Ramos (cell line): ENCODE measurements around the gene TTC7B.

ENCODE experiments used
- in situ Hi-C: fragments of 300-500 bp; cut with MboI; formaldehyde crosslinking; loops from one replicate; pipeline ENCODE4 v1.14.3; 2022; ENCODE audit warnings: low sequenced_read_pairs; ENCODE audit not compliant: unreplicated experiment

TTC7B gene

DNA sequence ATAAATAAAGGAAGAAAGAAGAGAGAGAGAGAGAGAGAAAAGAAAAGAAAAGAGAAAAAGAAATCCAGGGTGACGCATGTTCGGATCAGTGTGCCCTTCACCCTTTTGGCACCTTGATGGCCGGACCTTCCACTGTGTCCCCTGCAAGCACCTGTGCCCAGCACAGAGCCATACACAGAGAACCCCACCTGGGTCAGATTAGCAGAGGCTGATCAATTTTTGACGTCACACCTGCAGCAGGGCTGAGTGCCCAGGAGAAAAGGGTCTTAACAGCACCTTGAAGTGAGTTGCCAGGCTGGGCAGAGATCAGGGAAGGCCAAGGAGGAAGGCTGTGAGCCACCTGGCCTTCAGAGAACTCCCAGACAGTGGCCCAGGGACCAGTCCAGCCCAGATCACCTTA is 305.0 kb downstream of the TTC7B start:
- in situ Hi-C loops, result no loop called here

DNA sequence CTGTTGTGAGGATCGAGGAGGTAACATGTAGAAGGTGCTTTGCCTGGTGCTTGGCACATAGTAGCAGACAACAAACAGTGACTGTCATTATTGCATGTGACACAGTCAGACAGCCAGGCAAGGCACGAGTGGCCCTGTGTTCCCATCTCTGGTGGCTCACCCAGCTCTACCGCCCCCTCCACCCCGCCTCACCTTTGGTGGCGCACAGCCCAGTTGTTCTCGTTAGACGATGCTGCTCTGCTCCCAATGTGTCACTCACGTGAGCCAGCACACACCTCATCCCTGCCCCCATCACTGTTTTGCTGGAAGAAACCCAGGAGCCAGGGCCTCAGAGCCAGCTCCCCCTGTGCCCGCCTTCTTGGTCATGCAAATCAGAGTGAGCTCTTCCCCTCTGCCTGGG is 306.1 kb downstream of the TTC7B start:
- in situ Hi-C loops, result no loop called here

DNA sequence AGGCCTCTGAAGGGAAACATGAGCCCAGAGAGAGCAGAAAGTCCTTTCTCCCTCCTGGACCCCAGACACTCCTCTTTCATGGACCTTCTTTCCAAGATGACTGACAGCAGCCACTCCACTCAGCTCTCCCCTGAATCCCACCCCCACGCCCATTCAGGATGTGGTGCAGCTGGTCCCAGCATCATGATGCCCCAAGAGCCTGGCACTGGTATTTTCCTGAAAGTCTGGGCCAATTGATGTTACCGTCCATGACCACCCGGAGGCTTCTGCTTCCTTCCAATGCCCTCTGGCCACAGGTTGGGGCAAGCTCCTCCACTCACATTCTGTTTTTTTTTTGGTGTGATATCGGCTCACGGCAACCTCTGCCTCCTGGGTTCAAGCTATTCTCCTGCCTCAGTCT is 306.8 kb downstream of the TTC7B start:
- in situ Hi-C loops, result no loop called here

GRCh38 chr14:90508536-90509254 is 307.5 kb downstream of the TTC7B start:
- in situ Hi-C loops, result no loop called here

DNA sequence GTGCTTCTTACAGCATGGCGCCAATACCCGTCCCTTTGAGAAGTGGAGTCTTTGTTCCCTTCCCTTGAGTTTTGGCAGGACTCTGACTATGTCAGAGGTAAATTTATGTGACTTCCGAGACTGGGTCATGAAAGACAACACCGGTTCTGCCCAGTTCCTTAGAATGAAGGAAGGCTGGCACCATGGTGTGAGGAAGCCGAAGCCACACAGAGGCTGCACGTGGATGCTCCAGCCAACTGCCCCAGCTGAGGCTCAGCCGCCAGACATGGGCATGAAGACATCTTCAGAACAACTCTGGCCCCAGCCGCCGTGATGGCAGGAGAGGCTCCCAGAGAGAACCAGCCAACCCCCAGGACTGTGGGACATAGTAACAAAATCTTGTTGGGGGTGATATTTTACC is 308.2 kb downstream of the TTC7B start:
- in situ Hi-C loops, result no loop called here

DNA sequence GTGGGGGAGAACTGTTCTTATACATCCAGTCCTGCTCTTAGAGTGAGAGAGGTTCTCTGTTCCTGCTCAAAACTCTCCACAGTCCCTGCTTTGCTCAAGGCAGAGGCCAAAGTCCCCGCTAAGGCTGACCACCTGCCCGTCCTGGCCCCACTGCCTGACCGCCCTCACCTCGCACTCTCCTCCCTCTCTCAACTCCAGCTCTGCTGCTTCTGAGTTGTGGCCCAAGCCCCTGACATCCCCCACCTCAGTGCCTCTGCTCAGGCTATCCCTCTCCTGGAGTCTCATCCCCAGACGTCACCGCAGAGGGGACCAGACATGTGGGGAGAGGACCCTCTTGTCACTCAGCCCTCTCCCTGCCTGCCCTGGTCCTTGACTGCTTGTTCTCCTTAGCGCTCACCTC is 308.8 kb downstream of the TTC7B start:
- in situ Hi-C loops, result no loop called here

DNA sequence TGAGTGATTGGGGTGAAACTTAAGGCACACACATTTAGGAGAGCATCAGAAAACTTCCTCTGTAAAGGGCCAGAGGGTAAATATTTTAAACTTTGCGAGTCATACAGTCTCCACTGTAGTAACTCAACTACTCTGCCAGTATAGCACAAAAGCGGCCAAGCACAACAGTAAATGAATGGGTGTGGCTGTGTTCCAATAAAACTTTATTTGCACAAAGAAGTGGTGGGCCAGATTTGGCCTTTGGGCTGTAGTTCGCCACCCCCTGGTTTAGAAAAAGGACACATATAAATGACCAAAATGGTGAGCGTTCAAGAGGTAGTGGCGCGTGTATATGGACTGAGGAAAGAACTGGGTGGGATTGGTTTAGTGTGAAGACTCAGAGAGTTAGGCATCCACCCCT is 309.5 kb downstream of the TTC7B start:
- in situ Hi-C loops, result no loop called here

- in situ Hi-C loops, result no loop called here
These were observed 310.7 kb downstream of the TTC7B start for GRCh38 chr14:90505531-90505930.

- in situ Hi-C loops, result no loop called here
These were observed 311.6 kb downstream of the TTC7B start for GRCh38 chr14:90504643-90505042.

DNA sequence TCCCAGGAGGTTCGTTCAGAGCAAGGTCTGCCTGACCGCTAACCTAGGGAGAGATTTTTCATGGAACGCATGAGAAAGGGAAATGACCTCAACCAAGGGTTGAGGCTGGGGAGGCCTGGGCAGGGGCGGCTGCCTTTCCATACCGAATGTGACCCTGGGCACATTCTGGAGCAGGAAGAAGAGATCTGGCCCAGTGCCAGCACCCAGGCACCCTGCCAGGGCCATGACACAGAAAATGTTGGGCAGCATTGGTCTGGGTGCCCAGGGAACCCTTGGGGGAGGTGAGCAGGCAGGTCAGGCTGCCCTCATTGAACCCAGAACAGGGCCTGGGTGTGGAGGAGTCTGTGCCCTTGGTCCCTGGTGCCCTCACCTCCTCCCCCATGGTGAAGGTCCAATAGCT is 312.6 kb downstream of the TTC7B start:
- in situ Hi-C loops, result no loop called here

DNA sequence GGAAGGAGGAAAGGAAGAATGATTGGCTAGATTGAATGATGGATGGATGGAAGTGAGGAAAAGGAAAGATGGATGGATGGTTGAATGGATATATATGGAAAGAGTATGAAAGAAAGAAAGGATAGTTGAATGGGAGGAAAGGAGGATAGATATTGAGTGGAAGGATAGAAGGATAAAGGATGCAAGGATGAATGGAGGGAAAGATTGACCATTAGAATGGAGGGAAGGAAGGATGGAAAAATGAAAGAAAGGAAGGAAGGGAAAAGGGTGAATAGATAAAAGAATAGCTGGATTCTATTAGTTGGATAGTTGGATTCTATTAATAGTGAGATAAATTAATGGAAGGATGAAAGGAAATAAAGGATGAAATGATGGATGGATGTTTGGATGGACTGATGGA is 313.5 kb downstream of the TTC7B start:
- in situ Hi-C loops, result no loop called here

GRCh38 chr14:90500665-90501370 is 315.4 kb downstream of the TTC7B start:
- in situ Hi-C loops, result no loop called here

GRCh38 chr14:90499908-90500664 is 316.1 kb downstream of the TTC7B start:
- in situ Hi-C loops, result no loop called here

- in situ Hi-C loops, result no loop called here
These were observed 317.1 kb downstream of the TTC7B start for GRCh38 chr14:90499121-90499520.

- in situ Hi-C loops, result no loop called here
These were observed 318.0 kb downstream of the TTC7B start for GRCh38 chr14:90498198-90498597.

DNA sequence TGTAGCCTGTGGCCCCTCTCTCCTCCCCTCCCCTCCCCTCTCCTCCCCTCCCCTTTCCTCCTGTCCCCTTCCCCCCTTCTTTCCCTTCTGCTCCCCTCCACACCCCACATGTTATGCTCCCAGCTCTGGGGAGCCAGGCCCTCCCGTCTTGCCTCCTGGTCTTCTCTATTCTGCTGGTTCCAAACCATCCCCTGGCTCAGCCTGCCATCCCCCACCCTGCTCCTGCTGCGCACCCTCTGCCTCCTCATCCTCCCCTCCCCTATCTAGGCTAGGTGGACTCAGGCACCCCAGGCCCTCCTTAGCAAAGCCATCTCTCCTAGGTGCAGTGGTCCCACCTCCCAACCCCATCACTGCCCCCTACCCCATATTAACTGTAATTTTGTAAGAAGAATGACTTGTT is 319.9 kb downstream of the TTC7B start:
- in situ Hi-C loops, result no loop called here

- in situ Hi-C loops, result no loop called here
These were observed 320.6 kb downstream of the TTC7B start for GRCh38 chr14:90495357-90496276.

DNA sequence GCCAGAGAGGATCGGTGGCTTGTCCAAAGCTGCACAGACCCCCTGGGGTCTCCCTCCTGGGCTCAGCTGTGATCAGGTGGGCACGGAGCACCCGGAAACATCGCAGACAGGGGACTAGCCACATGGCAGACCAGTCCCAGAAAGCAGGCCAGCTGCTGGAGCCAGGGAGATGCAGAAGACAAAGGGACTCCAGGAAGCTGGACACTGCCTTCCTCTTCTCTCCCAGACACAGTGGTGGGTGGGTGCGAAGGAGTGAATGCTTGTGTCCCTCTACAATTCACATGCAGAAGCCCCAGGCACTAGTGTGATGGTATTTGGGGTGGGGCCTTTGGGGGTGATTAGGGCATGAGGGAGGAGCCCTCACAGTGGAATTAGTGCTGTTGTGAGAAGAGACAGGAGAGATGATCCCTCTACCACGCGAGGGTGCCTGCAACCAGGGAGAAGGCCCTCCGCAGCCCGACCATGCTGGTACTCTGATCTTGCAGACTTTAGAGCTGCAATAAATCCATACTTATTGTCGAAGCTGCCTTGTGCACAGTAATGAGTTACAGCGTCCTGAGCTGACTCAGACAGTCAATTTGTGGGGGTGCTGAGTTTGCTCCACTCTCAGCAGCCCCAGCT is 324.2 kb downstream of the TTC7B start:
- in situ Hi-C loops, result no loop called here

DNA sequence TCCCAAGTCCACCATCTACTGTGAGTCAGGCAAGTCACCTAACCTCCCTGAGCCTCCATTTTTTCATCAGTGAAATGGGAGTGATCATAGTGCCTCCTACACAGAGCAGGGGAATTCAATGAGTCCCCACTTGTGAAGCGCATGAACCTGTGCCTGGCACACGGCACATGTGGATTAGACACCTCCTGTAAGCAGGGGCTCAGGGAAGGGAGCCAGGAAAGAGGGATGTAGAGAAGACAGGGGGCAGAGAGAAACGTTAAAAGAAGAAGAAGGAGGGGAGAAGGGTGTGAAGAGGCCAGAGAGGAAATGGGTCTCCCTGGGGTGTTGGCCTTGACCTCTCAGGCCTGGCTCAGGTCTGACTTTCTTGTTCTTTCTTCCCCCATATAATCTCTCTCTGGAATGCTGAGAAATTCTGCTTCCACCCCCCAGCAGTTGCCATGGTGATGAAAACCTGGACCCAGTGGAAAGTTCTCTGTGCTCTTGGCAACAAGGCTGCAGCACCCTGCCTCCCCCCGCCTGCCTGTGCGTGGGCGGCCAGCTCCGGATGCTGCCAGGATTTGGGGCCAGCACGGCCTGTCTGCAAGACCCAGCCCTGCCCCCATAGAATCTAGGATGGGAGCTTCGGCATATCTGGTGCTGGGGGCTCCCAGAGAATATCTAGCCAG is 324.9 kb downstream of the TTC7B start:
- in situ Hi-C loops, result no loop called here
